Muscle of leg (tissue), 11 donors: ENCODE measurements around the gene LPIN2. TPM values are rescaled to one million over a fixed set of nuclear protein-coding genes. Genes with fewer than 3 reads are reported as not detected.
A peak's percentile ranks its signal among the peaks of the same experiment; 100 is the strongest.
"Not testable (repeated sequence)": the region's sequence is repeated elsewhere in the genome, so short reads cannot be mapped to it uniquely, and the experiment has no call there.

ENCODE experiments used
- DNase-seq: peaks from one replicate; pipeline ENCODE4 v3.0.0; 2013
- H3K27ac ChIP-seq: one replicate; pipeline ENCODE4 v1.5.1; 2013; ENCODE audit warnings: mild to moderate bottlenecking, low read length, control low read depth
- H3K27me3 ChIP-seq: one replicate; pipeline ENCODE4 v1.6.1; 2013; ENCODE audit warnings: low read length; ENCODE audit not compliant: control insufficient read depth, insufficient read depth
- H3K36me3 ChIP-seq: one replicate; pipeline ENCODE4 v1.6.1; 2013; ENCODE audit warnings: low read length; ENCODE audit not compliant: control insufficient read depth, insufficient read depth
- H3K4me1 ChIP-seq: one replicate; pipeline ENCODE4 v1.6.1; 2013; ENCODE audit warnings: low read length; ENCODE audit not compliant: control insufficient read depth, insufficient read depth
- H3K4me3 ChIP-seq: one replicate; pipeline ENCODE4 v1.5.1; 2013; ENCODE audit warnings: low read length, control low read depth
- H3K9me3 ChIP-seq: replicated peaks from 2 replicates; pipeline ENCODE4 v1.6.1; 2013; ENCODE audit warnings: low read depth, low read length; ENCODE audit not compliant: control insufficient read depth
- WGBS: methylation state at CpG from one replicate; pipeline ENCODE4 v1.1.5; 2013; ENCODE audit warnings: missing lambda C conversion rate; ENCODE audit not compliant: insufficient coverage; 5-methylcytosine and 5-hydroxymethylcytosine counted together
- polyA plus RNA-seq, 8 donors: library from polyadenylated mRNA; unstranded; fragments of 120-200 nt; gene quantifications; one replicate each; pipeline versions ENCODE4 v1.2.1 to v1.2.3, GENCODE V29; 2013; ENCODE audit warnings: inconsistent platforms in 1 of 8, low replicate concordance in 1 of 8; ENCODE audit not compliant: insufficient read length in 8 of 8, insufficient read depth in 1 of 8
- total RNA-seq: library from RNA; stranded (reverse); fragments of 120-200 nt; gene quantifications from one replicate; pipeline ENCODE4 v1.2.4, GENCODE V29; 2013

Gene LPIN2
- total and polyA plus RNA-seq, 9 donors, result 10.6 to 17.8 (median 13.1) TPM

DNA sequence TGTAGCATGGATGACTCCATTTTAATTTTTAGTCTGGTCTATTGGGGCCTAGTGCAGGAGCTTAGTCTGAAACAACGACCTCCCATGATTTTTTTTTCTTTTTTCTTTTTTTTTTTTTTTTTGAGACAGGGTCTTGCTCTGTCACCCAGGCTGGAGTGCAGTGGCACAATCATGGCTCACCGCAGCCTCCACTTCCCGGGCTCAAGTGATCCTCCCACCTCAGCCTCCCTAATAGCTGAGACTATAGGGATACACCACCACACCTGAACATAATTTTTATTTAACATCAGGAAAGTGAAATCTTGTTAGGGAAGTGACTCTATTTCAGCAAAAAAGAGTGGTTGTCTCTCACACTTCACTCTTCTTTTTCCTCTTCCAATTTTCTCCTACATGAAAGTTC, 15.2 kb upstream of the LPIN2 start:
- not testable (repeated sequence) for DNase-seq, H3K9me3 ChIP-seq
- no CpG with 5 or more reads among the region's 3 CpGs for WGBS

GRCh38 chr18:3027370-3027891, 14.5 kb upstream of the LPIN2 start:
- H3K27me3 ChIP-seq, result no peaks in the 10 kb centered on the region
- WGBS, result 20% methylated on average over 1 of the region's 11 CpGs
- peak; percentile 80 for DNase-seq
- H3K36me3 ChIP-seq, result no peaks in the 10 kb centered on the region
- H3K27ac ChIP-seq, result peak overlapping the region; percentile 66
- H3K4me3 ChIP-seq, result no peak overlapping the region
- no peaks in the 10 kb centered on the region for H3K9me3 ChIP-seq
- peaks cover 6% of the 10 kb centered on the region for H3K4me1 ChIP-seq

More for the DNA sequence above, 15.2 kb upstream of the LPIN2 start:
- peak overlapping the region; percentile 9 for H3K27ac ChIP-seq
- not testable (repeated sequence) for H3K4me1 ChIP-seq, H3K36me3 ChIP-seq, H3K27me3 ChIP-seq, H3K4me3 ChIP-seq

DNA sequence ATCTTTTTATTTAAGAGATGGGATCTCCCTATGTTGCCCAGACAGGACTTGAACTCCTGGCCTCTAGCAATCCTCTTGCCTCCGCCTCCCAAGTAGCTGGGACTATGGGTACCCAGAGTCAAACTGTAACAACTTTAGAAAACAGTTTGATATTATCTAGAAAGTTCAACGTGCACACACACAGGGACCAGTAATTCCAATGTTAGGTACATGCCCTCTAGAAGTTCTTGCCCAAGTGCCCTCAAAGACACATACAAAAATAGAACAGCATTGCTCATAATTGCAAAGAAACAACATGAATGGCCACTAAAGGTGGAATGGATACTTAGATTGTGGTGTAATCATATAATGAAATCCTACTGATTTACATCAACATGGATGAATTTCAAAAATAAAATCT, 12.6 kb upstream of the LPIN2 start:
- Histone ChIP-seq H3K4me1 (peaks cover 6% of the 10 kb centered on the region), H3K27me3 (no peaks in the 10 kb centered on the region), H3K36me3 (no peaks in the 10 kb centered on the region), H3K9me3 (no peaks in the 10 kb centered on the region), H3K27ac (no peak overlapping the region), H3K4me3 (no peak overlapping the region)
- DNase-seq, result no peak
- WGBS, result 100% methylated on average over 1 of the region's 2 CpGs

- H3K4me1 ChIP-seq, H3K36me3 ChIP-seq, H3K27me3 ChIP-seq, DNase-seq, H3K9me3 ChIP-seq, H3K27ac ChIP-seq, H3K4me3 ChIP-seq: not testable (repeated sequence)
- WGBS, result 100% methylated on average over 1 of the region's 5 CpGs
These were observed 10.7 kb upstream of the LPIN2 start for GRCh38 chr18:3023603-3024002.

DNA sequence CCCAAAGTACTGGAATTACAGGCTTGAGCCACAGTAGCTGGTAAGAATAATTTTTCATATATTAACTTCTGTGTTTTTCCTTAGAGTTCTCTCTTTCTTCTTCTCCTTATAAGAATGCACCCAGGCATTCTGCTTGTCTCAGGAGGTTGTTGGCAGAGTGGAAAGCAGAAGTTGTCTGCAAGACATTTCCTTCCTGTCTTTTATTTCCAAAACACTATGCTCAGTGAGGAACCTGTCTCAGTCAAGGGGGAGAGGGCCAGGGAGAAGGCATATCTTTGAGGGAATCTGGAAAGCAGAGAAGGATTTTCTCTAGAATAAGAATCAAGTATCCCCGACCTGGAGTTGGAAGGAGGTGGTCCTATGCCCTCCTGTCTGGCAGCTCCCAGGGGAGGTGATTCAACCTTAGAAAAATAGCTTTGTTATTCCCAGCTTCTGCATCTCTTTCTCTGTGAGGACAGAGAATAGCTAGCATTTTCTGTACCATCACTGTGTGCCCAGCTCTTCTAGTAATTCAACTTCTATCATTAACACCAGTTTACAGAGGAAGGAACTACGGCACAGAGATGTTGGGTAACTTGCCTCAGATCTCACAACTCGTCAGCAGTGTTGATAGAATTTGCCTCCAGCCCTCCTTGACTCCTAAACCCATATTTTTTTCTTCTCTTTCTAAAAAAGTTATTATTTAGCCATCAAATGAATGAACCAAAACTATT, 3.8 kb upstream of the LPIN2 start:
- DNase-seq, result peak; percentile 77
- Histone ChIP-seq H3K27ac (peak overlapping the region; percentile 59), H3K9me3 (no peaks in the 10 kb centered on the region), H3K27me3 (no peaks in the 10 kb centered on the region), H3K36me3 (no peaks in the 10 kb centered on the region), H3K4me3 (no peak overlapping the region), H3K4me1 (peaks cover 14% of the 10 kb centered on the region)
- WGBS, result 60% methylated on average over 2 of the region's 3 CpGs

DNA sequence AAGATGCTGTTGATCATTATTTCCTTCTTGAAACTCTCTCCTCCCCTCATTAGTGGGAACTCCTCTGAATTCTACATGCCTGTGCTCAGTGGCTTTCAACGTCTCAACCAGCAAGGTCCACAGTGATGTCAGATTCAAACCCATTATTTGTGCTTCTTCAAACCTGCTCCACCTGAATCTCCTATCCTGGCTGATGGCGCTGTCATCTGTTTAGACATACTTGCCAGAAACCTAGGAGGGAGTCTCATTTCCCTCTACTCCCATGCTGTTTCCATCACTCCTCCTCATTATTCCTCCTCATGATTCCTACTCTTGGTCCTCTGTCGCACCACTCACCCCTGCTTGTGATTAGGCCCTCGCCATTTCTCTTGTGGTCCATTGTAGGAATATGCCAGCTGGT, 2.9 kb upstream of the LPIN2 start:
- Histone ChIP-seq H3K27me3 (no peaks in the 10 kb centered on the region), H3K4me3 (no peak overlapping the region), H3K36me3 (peaks cover under 1% of the 10 kb centered on the region), H3K4me1 (peaks cover 19% of the 10 kb centered on the region), H3K27ac (peak overlapping the region; percentile 2), H3K9me3 (no peaks in the 10 kb centered on the region)
- 79% methylated on average over 4 of the region's 4 CpGs for WGBS
- DNase-seq, result no peak

DNA sequence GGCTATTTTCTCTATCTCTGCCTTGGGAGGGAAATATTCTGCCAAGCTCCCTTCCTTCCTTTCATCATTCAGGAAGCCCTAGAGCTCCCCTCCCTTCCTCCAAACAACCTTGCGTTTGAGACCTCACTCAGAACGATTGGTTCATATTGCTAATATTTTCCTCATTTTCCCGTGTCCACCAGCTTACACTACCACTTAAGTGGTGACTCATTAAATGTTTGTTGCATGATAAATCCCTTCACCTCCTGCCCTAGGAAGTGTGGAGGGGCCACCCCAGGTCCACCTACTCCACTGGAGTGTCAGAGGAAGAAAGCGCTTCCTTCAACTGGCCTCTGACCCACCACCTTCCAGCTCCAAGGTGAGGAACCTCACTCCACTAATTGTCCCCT, 2.3 kb upstream of the LPIN2 start:
- DNase-seq, result peak; percentile 43
- no peaks in the 10 kb centered on the region for H3K27me3 ChIP-seq
- H3K4me3 ChIP-seq, result no peak overlapping the region
- no peaks in the 10 kb centered on the region for H3K9me3 ChIP-seq
- H3K27ac ChIP-seq, result peak overlapping the region; percentile 65
- WGBS, result 100% methylated on average over 1 of the region's 4 CpGs
- H3K4me1 ChIP-seq, result peaks cover 19% of the 10 kb centered on the region
- H3K36me3 ChIP-seq, result peaks cover 4% of the 10 kb centered on the region

DNA sequence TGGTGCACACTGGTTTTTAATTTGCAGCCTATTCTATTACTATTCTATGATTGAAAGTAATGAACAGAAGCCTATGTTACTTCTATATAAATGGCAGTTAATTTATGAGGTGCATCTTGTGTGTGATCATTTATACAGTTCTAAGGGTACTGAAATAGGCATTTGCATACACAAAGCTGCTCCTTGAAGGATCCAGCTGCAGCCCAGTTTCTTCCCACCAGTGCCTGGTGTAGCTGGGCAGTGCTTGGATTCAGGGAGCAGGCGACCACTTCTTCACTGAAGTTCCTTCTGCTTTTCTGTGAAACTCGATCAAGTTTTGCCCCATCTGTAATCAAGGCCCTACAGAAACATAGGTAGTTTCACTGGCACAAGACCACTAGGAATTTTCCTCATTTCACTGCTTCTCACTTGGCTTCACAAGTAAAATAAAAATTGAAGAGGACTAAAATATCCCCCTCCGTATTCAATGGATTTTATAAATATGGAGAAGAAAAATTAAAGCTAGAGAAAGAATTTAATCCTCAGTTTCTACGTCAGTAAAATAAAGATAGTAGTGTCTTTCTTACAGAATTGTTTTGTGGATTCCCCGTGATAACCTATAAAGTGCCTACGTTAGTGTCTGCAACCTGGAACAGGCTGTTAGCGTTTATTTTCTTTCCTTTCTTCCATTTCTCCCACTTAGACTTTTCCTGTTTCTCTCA, 1.7 kb upstream of the LPIN2 start:
- DNase-seq, result peak; percentile 23

GRCh38 chr18:3012136-3013023, 564 bp downstream of the LPIN2 start:
- Histone ChIP-seq H3K4me1 (peaks cover 19% of the 10 kb centered on the region), H3K27ac (peak overlapping the region; percentile 89), H3K4me3 (peak overlapping the region; percentile 66), H3K27me3 (no peaks in the 10 kb centered on the region), H3K36me3 (peaks cover 11% of the 10 kb centered on the region), H3K9me3 (no peaks in the 10 kb centered on the region)
- WGBS, result under 1% methylated on average over 69 of the region's 78 CpGs
- DNase-seq, result peak; percentile 80

More for the DNA sequence above, 1.7 kb upstream of the LPIN2 start:
- Histone ChIP-seq H3K9me3 (no peaks in the 10 kb centered on the region), H3K27ac (peak overlapping the region; percentile 65), H3K27me3 (no peaks in the 10 kb centered on the region), H3K4me3 (no peak overlapping the region), H3K4me1 (peaks cover 19% of the 10 kb centered on the region), H3K36me3 (peaks cover 7% of the 10 kb centered on the region)
- 33% methylated on average over 1 of the region's 7 CpGs for WGBS

GRCh38 chr18:3010086-3010485, 2.9 kb downstream of the LPIN2 start:
- Histone ChIP-seq H3K27me3 (no peaks in the 10 kb centered on the region), H3K36me3 (peaks cover 18% of the 10 kb centered on the region), H3K9me3 (no peaks in the 10 kb centered on the region), H3K27ac (no peak overlapping the region), H3K4me1 (peaks cover 15% of the 10 kb centered on the region), H3K4me3 (no peak overlapping the region)
- peak; percentile 50 for DNase-seq
- no CpG with 5 or more reads among the region's 4 CpGs for WGBS
